GM23338 (cell line): ENCODE results near the gene MICAL2. TPM values are rescaled to one million over a fixed set of nuclear protein-coding genes. Genes with fewer than 3 reads are reported as not detected.

Source experiments
- ATAC-seq: fragments of 200-7000 bp; cut with Tn5 transposase; 3 replicates; pipeline ENCODE4 v1.9.1; 2020
- DNase-seq: peaks from one replicate; pipeline ENCODE4 v3.0.0-alpha.2; 2015; ENCODE audit warnings: low spot score
- H2AFZ ChIP-seq: fragments of 200-600 bp; sonication (generic); 2 replicates; pipeline ENCODE4 v1.8.0; 2016; ENCODE audit warnings: antibody characterized with exemption, mild to moderate bottlenecking, moderate library complexity
- H3F3A ChIP-seq: fragments of 200-600 bp; sonication (generic); replicated peaks from 2 replicates; pipeline ENCODE4 v1.8.0; 2017; ENCODE audit warnings: antibody characterized with exemption, mixed run types, low read depth
- H3K27ac ChIP-seq: fragments of 200-600 bp; sonication (generic); 2 replicates; pipeline ENCODE4 v1.6.1; 2016; ENCODE audit warnings: low read depth
- H3K27me3 ChIP-seq: fragments of 200-600 bp; sonication (generic); 2 replicates; pipeline ENCODE4 v1.8.0; 2016; ENCODE audit warnings: mild to moderate bottlenecking, mixed run types, moderate library complexity; ENCODE audit not compliant: insufficient read depth
- H3K36me3 ChIP-seq: fragments of 200-600 bp; sonication (generic); 2 replicates; pipeline ENCODE4 v1.8.0; 2016; ENCODE audit warnings: mild to moderate bottlenecking; ENCODE audit not compliant: insufficient read depth
- H3K4me1 ChIP-seq: fragments of 200-600 bp; sonication (generic); 2 replicates; pipeline ENCODE4 v1.8.0; 2016; ENCODE audit warnings: mild to moderate bottlenecking, moderate library complexity; ENCODE audit not compliant: insufficient read depth
- H3K4me2 ChIP-seq: fragments of 200-600 bp; sonication (generic); 2 replicates; pipeline ENCODE4 v1.7.1; 2017; ENCODE audit warnings: mixed run types
- H3K4me3 ChIP-seq: fragments of 200-600 bp; sonication (generic); 2 replicates; pipeline ENCODE4 v1.6.1; 2016; ENCODE audit warnings: mixed run types
- H3K79me2 ChIP-seq: fragments of 200-600 bp; sonication (generic); replicated peaks from 2 replicates; pipeline ENCODE4 v1.8.0; 2017; ENCODE audit warnings: mild to moderate bottlenecking; ENCODE audit not compliant: insufficient read depth
- H3K9me2 ChIP-seq: fragments of 200-600 bp; sonication (generic); 2 replicates; pipeline ENCODE4 v1.8.0; 2017; ENCODE audit not compliant: insufficient read depth
- H4K20me1 ChIP-seq: fragments of 200-600 bp; sonication (generic); replicated peaks from 2 replicates; pipeline ENCODE4 v1.8.0; 2017; ENCODE audit warnings: mild to moderate bottlenecking; ENCODE audit not compliant: insufficient read depth
- H3K27ac Mint-ChIP-seq: 2 replicates; pipeline ENCODE4 v1.8.0; 2020; ENCODE audit warnings: inconsistent platforms, mild to moderate bottlenecking, moderate library complexity, mixed read lengths
- H3K27me3 Mint-ChIP-seq: 3 replicates; pipeline ENCODE4 v1.8.0; 2022; ENCODE audit warnings: low read depth, mild to moderate bottlenecking, moderate library complexity, mixed read lengths, inconsistent platforms; ENCODE audit not compliant: insufficient read depth, poor library complexity
- H3K36me3 Mint-ChIP-seq: 3 replicates; pipeline ENCODE4 v1.8.0; 2021; ENCODE audit warnings: low read depth, mild to moderate bottlenecking, inconsistent platforms, moderate library complexity, mixed read lengths
- H3K4me1 Mint-ChIP-seq: 3 replicates; pipeline ENCODE4 v1.8.0; 2020; ENCODE audit warnings: mild to moderate bottlenecking, inconsistent platforms, mixed read lengths
- H3K4me3 Mint-ChIP-seq: 3 replicates; pipeline ENCODE4 v1.8.0; 2021; ENCODE audit warnings: moderate library complexity, mild to moderate bottlenecking, inconsistent platforms, mixed read lengths
- H3K9me3 Mint-ChIP-seq: 3 replicates; pipeline ENCODE4 v1.8.0; 2020; ENCODE audit warnings: moderate library complexity, mild to moderate bottlenecking, inconsistent platforms, mixed read lengths
- CREB1 ChIP-seq: fragments of 250-450 bp; sonication (Bioruptor Pico); IDR thresholded peaks from 2 replicates; pipeline ENCODE4 v1.5.0; 2020; ENCODE audit warnings: low read depth, mild to moderate bottlenecking, moderate library complexity
- EZH2 ChIP-seq: fragments of 200-600 bp; sonication (generic); IDR thresholded peaks from one replicate; pipeline ENCODE4 v1.8.0; 2017; ENCODE audit warnings: antibody characterized with exemption, mild to moderate bottlenecking, low read depth; ENCODE audit not compliant: unreplicated experiment
- JUNB ChIP-seq: IDR thresholded peaks from one replicate; pipeline ENCODE4 v1.6.1; 2016; ENCODE audit warnings: antibody characterized with exemption; ENCODE audit not compliant: unreplicated experiment
- POLR2AphosphoS5 ChIP-seq: IDR thresholded peaks from 2 replicates; pipeline ENCODE4 v1.6.1; 2016; ENCODE audit warnings: antibody characterized with exemption, low read depth
- STAT1 ChIP-seq: IDR thresholded peaks from one replicate; pipeline ENCODE4 v1.6.1; 2016; ENCODE audit warnings: antibody characterized with exemption; ENCODE audit not compliant: unreplicated experiment
- ZNF114 ChIP-seq: fragments of 250-450 bp; sonication (Bioruptor Pico); IDR thresholded peaks from 2 replicates; pipeline ENCODE4 v1.5.0; 2020; ENCODE audit warnings: mild to moderate bottlenecking, moderate library complexity
- polyA plus RNA-seq: library from polyadenylated mRNA; unstranded; fragments of >200 nt; fragmentation: Nextera tagmentation; extraction: Ambion mirVana; gene quantifications from 2 replicates; pipeline ENCODE4 v1.2.1, GENCODE V29; 2016
- total RNA-seq: library from RNA; depleted of rRNA; stranded (reverse); fragments of >200 nt; shearing (Covaris generic); gene quantifications from 2 replicates; pipeline ENCODE4 v1.2.3, GENCODE V29; 2014
- TF ChIP-seq, protein P1 (sequence below): IDR thresholded peaks from one replicate; pipeline ENCODE4 v1.6.1; 2018; ENCODE audit warnings: antibody characterized with exemption; ENCODE audit not compliant: unreplicated experiment
- TF ChIP-seq, protein P2 (sequence below), 2 experiments: fragments of 200-600 bp in 1 of 2; sonication (generic) in 1 of 2; conservative IDR thresholded peaks; 2 replicates each; pipeline versions ENCODE4 v1.5.1 to v1.6.1; 2016 to 2017; ENCODE audit warnings: antibody characterized with exemption in 2 of 2, low read depth in 2 of 2, mild to moderate bottlenecking in 2 of 2, moderate library complexity in 1 of 2
- TF ChIP-seq, protein P3 (sequence below): fragments of 250-450 bp; sonication (Bioruptor Pico); IDR thresholded peaks from 2 replicates; pipeline ENCODE4 v1.5.0; 2020; ENCODE audit warnings: mild to moderate bottlenecking, moderate library complexity

MICAL2 gene
- total and polyA plus RNA-seq, 2 experiments from 2014 or later: 0.66 to 1.4 TPM

- TF ChIP-seq, protein P1, sequence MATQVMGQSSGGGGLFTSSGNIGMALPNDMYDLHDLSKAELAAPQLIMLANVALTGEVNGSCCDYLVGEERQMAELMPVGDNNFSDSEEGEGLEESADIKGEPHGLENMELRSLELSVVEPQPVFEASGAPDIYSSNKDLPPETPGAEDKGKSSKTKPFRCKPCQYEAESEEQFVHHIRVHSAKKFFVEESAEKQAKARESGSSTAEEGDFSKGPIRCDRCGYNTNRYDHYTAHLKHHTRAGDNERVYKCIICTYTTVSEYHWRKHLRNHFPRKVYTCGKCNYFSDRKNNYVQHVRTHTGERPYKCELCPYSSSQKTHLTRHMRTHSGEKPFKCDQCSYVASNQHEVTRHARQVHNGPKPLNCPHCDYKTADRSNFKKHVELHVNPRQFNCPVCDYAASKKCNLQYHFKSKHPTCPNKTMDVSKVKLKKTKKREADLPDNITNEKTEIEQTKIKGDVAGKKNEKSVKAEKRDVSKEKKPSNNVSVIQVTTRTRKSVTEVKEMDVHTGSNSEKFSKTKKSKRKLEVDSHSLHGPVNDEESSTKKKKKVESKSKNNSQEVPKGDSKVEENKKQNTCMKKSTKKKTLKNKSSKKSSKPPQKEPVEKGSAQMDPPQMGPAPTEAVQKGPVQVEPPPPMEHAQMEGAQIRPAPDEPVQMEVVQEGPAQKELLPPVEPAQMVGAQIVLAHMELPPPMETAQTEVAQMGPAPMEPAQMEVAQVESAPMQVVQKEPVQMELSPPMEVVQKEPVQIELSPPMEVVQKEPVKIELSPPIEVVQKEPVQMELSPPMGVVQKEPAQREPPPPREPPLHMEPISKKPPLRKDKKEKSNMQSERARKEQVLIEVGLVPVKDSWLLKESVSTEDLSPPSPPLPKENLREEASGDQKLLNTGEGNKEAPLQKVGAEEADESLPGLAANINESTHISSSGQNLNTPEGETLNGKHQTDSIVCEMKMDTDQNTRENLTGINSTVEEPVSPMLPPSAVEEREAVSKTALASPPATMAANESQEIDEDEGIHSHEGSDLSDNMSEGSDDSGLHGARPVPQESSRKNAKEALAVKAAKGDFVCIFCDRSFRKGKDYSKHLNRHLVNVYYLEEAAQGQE: no peak
- no peak for TF ChIP-seq STAT1
- TF ChIP-seq ZNF114 (CRISPR knock-in tag): no peak
- TF ChIP-seq CREB1 (CRISPR knock-in tag): no peak
- no peak for TF ChIP-seq EZH2
- TF ChIP-seq, protein P2, sequence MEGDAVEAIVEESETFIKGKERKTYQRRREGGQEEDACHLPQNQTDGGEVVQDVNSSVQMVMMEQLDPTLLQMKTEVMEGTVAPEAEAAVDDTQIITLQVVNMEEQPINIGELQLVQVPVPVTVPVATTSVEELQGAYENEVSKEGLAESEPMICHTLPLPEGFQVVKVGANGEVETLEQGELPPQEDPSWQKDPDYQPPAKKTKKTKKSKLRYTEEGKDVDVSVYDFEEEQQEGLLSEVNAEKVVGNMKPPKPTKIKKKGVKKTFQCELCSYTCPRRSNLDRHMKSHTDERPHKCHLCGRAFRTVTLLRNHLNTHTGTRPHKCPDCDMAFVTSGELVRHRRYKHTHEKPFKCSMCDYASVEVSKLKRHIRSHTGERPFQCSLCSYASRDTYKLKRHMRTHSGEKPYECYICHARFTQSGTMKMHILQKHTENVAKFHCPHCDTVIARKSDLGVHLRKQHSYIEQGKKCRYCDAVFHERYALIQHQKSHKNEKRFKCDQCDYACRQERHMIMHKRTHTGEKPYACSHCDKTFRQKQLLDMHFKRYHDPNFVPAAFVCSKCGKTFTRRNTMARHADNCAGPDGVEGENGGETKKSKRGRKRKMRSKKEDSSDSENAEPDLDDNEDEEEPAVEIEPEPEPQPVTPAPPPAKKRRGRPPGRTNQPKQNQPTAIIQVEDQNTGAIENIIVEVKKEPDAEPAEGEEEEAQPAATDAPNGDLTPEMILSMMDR (conservative IDR thresholded peaks at IDR 0.05; ENCODE audit: low read depth in 2 of 2): no peak
- no peak for TF ChIP-seq POLR2AphosphoS5
- TF ChIP-seq JUNB: no peak
These were observed 160.4 kb downstream of the MICAL2 start (continued) for GRCh38 chr11:12270817-12271216.

DNA sequence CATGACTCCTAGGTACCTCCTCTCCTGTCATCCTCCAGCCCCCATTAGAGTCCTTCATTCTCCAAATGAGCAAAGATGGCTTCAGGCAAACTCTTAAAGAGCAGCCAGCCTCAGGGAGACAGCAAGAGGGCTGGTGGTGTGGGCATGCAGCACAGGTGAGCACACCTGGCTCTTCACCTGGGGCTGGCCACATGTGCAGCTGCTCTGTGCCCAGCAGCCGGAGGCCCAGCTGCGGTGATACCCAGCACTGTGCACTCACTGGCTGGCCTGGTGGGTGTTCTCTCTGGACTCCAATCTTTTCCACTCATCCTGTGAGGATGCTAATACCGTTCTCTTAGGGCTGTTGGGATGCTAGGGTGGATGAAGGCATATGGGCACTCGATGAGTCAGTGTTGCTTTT lies 160.9 kb downstream of the MICAL2 start:
- 0 out of 2 replicates have a peak, but pooled peaks cover 3% of the 10 kb centered on the region for H3K9me2 ChIP-seq
- no peaks in the 10 kb centered on the region for H3K9me3 Mint-ChIP-seq
- no peak overlapping the region for H3K4me3 ChIP-seq
- H3K4me2 ChIP-seq: no peak overlapping the region
- H3K4me3 Mint-ChIP-seq: no peak overlapping the region
- H3K4me1 ChIP-seq: no peaks in the 10 kb centered on the region
- peaks cover 13% of the 10 kb centered on the region for H3K27me3 Mint-ChIP-seq
- H3K27ac ChIP-seq: no peak overlapping the region
- no peaks in the 10 kb centered on the region for H3K27me3 ChIP-seq
- H4K20me1 ChIP-seq: no peaks in the 10 kb centered on the region
- peaks cover 2% of the 10 kb centered on the region; the same call in 1 of the 3 replicates for H3K4me1 Mint-ChIP-seq
- DNase-seq (no peak), ATAC-seq (no peak)
- H3K79me2 ChIP-seq: no peaks in the 10 kb centered on the region
- no peaks in the 10 kb centered on the region for H3K36me3 Mint-ChIP-seq
- H2AFZ ChIP-seq: no peak overlapping the region
- H3K27ac Mint-ChIP-seq: no peak overlapping the region
- no peaks in the 10 kb centered on the region for H3K36me3 ChIP-seq
- H3F3A ChIP-seq: no peaks in the 10 kb centered on the region
- TF ChIP-seq, protein P1: no peak
- TF ChIP-seq, protein P3, sequence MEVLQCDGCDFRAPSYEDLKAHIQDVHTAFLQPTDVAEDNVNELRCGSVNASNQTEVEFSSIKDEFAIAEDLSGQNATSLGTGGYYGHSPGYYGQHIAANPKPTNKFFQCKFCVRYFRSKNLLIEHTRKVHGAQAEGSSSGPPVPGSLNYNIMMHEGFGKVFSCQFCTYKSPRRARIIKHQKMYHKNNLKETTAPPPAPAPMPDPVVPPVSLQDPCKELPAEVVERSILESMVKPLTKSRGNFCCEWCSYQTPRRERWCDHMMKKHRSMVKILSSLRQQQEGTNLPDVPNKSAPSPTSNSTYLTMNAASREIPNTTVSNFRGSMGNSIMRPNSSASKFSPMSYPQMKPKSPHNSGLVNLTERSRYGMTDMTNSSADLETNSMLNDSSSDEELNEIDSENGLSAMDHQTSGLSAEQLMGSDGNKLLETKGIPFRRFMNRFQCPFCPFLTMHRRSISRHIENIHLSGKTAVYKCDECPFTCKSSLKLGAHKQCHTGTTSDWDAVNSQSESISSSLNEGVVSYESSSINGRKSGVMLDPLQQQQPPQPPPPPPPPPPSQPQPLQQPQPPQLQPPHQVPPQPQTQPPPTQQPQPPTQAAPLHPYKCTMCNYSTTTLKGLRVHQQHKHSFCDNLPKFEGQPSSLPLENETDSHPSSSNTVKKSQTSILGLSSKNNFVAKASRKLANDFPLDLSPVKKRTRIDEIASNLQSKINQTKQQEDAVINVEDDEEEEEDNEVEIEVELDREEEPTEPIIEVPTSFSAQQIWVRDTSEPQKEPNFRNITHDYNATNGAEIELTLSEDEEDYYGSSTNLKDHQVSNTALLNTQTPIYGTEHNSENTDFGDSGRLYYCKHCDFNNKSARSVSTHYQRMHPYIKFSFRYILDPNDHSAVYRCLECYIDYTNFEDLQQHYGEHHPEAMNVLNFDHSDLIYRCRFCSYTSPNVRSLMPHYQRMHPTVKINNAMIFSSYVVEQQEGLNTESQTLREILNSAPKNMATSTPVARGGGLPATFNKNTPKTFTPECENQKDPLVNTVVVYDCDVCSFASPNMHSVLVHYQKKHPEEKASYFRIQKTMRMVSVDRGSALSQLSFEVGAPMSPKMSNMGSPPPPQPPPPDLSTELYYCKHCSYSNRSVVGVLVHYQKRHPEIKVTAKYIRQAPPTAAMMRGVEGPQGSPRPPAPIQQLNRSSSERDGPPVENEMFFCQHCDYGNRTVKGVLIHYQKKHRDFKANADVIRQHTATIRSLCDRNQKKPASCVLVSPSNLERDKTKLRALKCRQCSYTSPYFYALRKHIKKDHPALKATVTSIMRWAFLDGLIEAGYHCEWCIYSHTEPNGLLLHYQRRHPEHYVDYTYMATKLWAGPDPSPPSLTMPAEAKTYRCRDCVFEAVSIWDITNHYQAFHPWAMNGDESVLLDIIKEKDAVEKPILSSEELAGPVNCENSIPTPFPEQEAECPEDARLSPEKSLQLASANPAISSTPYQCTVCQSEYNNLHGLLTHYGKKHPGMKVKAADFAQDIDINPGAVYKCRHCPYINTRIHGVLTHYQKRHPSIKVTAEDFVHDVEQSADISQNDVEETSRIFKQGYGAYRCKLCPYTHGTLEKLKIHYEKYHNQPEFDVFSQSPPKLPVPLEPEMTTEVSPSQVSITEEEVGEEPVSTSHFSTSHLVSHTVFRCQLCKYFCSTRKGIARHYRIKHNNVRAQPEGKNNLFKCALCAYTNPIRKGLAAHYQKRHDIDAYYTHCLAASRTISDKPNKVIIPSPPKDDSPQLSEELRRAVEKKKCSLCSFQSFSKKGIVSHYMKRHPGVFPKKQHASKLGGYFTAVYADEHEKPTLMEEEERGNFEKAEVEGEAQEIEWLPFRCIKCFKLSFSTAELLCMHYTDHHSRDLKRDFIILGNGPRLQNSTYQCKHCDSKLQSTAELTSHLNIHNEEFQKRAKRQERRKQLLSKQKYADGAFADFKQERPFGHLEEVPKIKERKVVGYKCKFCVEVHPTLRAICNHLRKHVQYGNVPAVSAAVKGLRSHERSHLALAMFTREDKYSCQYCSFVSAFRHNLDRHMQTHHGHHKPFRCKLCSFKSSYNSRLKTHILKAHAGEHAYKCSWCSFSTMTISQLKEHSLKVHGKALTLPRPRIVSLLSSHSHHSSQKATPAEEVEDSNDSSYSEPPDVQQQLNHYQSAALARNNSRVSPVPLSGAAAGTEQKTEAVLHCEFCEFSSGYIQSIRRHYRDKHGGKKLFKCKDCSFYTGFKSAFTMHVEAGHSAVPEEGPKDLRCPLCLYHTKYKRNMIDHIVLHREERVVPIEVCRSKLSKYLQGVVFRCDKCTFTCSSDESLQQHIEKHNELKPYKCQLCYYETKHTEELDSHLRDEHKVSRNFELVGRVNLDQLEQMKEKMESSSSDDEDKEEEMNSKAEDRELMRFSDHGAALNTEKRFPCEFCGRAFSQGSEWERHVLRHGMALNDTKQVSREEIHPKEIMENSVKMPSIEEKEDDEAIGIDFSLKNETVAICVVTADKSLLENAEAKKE (CRISPR knock-in tag): no peak
- TF ChIP-seq JUNB: no peak
